AG09319 (cell line): Measurements from ENCODE around the gene BHLHE40.

Experiments
- DNase-seq: peaks from one replicate; pipeline ENCODE4 v3.0.0-alpha.2; 2010; ENCODE audit warnings: low read depth; ENCODE audit errors: extremely low read depth
- TF ChIP-seq, protein P1 (sequence below): IDR thresholded peaks from 2 replicates; pipeline ENCODE4 v1.5.1; 2011; ENCODE audit warnings: low read depth, mild to moderate bottlenecking, inconsistent platforms, low read length, moderate library complexity

The BHLHE40 gene

GRCh38 chr3:4979428-4980228, at the start of gene BHLHE40:
Gene BHLHE40 (plus strand): TSS chr3:4979437. CDS start chr3:4979719, 282 bp downstream.
- TF ChIP-seq, protein P1, sequence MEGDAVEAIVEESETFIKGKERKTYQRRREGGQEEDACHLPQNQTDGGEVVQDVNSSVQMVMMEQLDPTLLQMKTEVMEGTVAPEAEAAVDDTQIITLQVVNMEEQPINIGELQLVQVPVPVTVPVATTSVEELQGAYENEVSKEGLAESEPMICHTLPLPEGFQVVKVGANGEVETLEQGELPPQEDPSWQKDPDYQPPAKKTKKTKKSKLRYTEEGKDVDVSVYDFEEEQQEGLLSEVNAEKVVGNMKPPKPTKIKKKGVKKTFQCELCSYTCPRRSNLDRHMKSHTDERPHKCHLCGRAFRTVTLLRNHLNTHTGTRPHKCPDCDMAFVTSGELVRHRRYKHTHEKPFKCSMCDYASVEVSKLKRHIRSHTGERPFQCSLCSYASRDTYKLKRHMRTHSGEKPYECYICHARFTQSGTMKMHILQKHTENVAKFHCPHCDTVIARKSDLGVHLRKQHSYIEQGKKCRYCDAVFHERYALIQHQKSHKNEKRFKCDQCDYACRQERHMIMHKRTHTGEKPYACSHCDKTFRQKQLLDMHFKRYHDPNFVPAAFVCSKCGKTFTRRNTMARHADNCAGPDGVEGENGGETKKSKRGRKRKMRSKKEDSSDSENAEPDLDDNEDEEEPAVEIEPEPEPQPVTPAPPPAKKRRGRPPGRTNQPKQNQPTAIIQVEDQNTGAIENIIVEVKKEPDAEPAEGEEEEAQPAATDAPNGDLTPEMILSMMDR = no peak
- no peak for DNase-seq

GRCh38 chr3:4930501-4930900, 48.7 kb upstream of the BHLHE40 start:
- TF ChIP-seq, protein P1 = no peak
- no peak for DNase-seq

GRCh38 chr3:4934050-4934449, 45.2 kb upstream of the BHLHE40 start:
- TF ChIP-seq, protein P1 = no peak
- DNase-seq = no peak

DNA sequence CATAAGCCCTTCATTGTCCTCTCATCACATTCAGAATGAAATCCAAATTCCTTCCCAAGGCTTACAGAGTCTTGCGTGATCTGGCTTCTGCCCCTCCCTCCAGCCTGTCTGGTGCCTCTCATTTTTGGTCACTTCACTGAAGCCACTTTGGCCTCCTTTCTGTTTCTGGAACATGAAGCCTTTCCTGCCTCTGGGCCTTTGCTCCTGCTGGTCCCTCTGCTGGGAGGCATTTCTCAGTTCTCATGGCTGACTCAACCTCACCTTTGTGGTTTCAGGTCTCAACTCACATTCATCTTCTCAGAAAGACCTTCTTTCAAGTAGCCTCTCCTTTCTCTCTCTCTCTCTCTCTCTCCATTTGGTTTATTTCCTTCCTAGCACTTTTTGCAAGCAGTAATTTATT, 43.9 kb upstream of the BHLHE40 start:
- TF ChIP-seq, protein P1 = no peak
- DNase-seq = no peak

GRCh38 chr3:4936982-4937614, 42.1 kb upstream of the BHLHE40 start:
- no peak for DNase-seq
- TF ChIP-seq, protein P1 = no peak

DNA sequence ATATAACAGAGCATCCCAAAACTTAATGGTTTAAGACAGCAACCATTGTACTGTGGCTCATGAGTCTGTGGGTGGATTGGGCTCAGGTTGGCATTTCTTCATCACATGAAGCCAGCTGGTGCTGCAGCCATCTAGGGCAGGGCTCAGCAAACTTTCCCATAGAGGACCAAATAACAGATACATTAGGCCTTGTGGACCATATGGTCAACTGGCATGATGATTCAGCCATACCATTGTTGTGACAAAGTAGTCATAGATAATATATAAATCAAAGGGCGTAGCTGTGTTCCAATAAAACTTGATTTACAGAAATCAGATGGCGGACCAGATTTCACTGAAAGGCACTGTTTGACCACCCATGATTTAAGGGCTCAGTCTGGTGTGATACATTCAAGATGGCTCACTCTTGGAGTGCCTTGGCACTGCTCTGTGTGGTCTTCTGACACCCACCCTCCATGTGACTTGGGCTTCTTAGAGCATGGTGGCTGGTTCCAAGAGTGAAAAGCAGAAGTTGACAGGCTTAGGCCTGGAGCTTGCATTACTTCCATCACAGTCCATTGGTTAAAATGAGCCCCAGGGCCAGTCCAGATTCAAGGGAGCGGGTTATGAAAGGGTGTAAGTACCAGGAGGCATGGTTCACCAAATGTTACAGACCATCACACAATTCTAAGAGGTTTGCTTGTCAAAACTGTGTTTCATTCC, 40.8 kb upstream of the BHLHE40 start:
- TF ChIP-seq, protein P1 = no peak
- no peak for DNase-seq

- TF ChIP-seq, protein P1 = no peak
- no peak for DNase-seq
These were observed 40.0 kb upstream of the BHLHE40 start for GRCh38 chr3:4939276-4939675.
